GM19193 (cell line): ENCODE data around the gene FADS1.

ENCODE experiments used
- POLR2A ChIP-seq: IDR thresholded peaks from 4 replicates; pipeline ENCODE4 v1.6.1; 2011; ENCODE audit not compliant: insufficient read depth, insufficient read length; ENCODE audit errors: extremely low read depth

Gene FADS1

GRCh38 chr11:61769946-61770683 is 46.7 kb downstream of the FADS1 start:
- no peak for TF ChIP-seq POLR2A

GRCh38 chr11:61769169-61769920 is 47.5 kb downstream of the FADS1 start:
- no peak for TF ChIP-seq POLR2A

GRCh38 chr11:61768376-61769076 is 48.3 kb downstream of the FADS1 start:
- TF ChIP-seq POLR2A = no peak

- no peak for TF ChIP-seq POLR2A
Observed at GRCh38 chr11:61766353-61766841, 50.4 kb downstream of the FADS1 start.

GRCh38 chr11:61765550-61766253 is 51.1 kb downstream of the FADS1 start:
- TF ChIP-seq POLR2A = no peak

- no peak for TF ChIP-seq POLR2A
Observed at GRCh38 chr11:61764606-61765260, 52.1 kb downstream of the FADS1 start.

GRCh38 chr11:61763930-61764605 is 52.7 kb downstream of the FADS1 start:
- TF ChIP-seq POLR2A = no peak

- no peak for TF ChIP-seq POLR2A
Observed at GRCh38 chr11:61762798-61763197, 54.0 kb downstream of the FADS1 start.

- TF ChIP-seq POLR2A = no peak
Observed at GRCh38 chr11:61762223-61762615, 54.6 kb downstream of the FADS1 start.

- no peak for TF ChIP-seq POLR2A
Observed at GRCh38 chr11:61761440-61762222, 55.2 kb downstream of the FADS1 start.

GRCh38 chr11:61760946-61761345 is 55.9 kb downstream of the FADS1 start:
- no peak for TF ChIP-seq POLR2A

- TF ChIP-seq POLR2A = no peak
Observed at GRCh38 chr11:61757213-61757862, 59.5 kb downstream of the FADS1 start.
